Measurements from ENCODE around the gene RAB3C. TPM values are rescaled to one million over a fixed set of nuclear protein-coding genes. Genes with fewer than 3 reads are reported as not detected.
"Not testable (repeated sequence)": the region's sequence is repeated elsewhere in the genome, so short reads cannot be mapped to it uniquely, and the experiment has no call there.

RAB3C gene
- total RNA-seq, 1 experiment from 2014 or later: not detected

- DNase-seq (ENCODE audit: low read depth): not testable (repeated sequence)
Observed at GRCh38 chr5:58602889-58603288, 20.0 kb downstream of the RAB3C start.

GRCh38 chr5:58606064-58606463 is 23.2 kb downstream of the RAB3C start:
- DNase-seq (ENCODE audit: low read depth): no peak

GRCh38 chr5:58615972-58616371 is 33.1 kb downstream of the RAB3C start:
- no peak for DNase-seq (ENCODE audit: low read depth)

- no peak for DNase-seq (ENCODE audit: low read depth)
Observed at GRCh38 chr5:58617241-58617640, 34.4 kb downstream of the RAB3C start.

- DNase-seq (ENCODE audit: low read depth): no peak
Observed at GRCh38 chr5:58620336-58620735, 37.5 kb downstream of the RAB3C start.

- no peak for DNase-seq (ENCODE audit: low read depth)
Observed at GRCh38 chr5:58622936-58623871, 40.3 kb downstream of the RAB3C start.

- no peak for DNase-seq (ENCODE audit: low read depth)
Observed at GRCh38 chr5:58628626-58629025, 45.8 kb downstream of the RAB3C start.

GRCh38 chr5:58629271-58630159 is 46.6 kb downstream of the RAB3C start:
- no peak for DNase-seq (ENCODE audit: low read depth)

GRCh38 chr5:58631895-58632294 is 49.0 kb downstream of the RAB3C start:
- DNase-seq (ENCODE audit: low read depth): no peak

- DNase-seq (ENCODE audit: low read depth): no peak
Observed at GRCh38 chr5:58635416-58635815, 52.5 kb downstream of the RAB3C start.

- DNase-seq (ENCODE audit: low read depth): no peak
Observed at GRCh38 chr5:58640011-58640410, 57.1 kb downstream of the RAB3C start.

GRCh38 chr5:58641533-58641932 is 58.7 kb downstream of the RAB3C start:
- DNase-seq (ENCODE audit: low read depth): no peak

- no peak for DNase-seq (ENCODE audit: low read depth)
Observed at GRCh38 chr5:58648846-58649245, 66.0 kb downstream of the RAB3C start.

GRCh38 chr5:58649716-58650115 is 66.8 kb downstream of the RAB3C start:
- DNase-seq (ENCODE audit: low read depth): no peak

- DNase-seq (ENCODE audit: low read depth): no peak
Observed at GRCh38 chr5:58653521-58653920, 70.6 kb downstream of the RAB3C start.

- DNase-seq (ENCODE audit: low read depth): no peak
Observed at GRCh38 chr5:58666141-58666540, 83.3 kb downstream of the RAB3C start.

- no peak for DNase-seq (ENCODE audit: low read depth)
Observed at GRCh38 chr5:58666598-58667581, 84.0 kb downstream of the RAB3C start.

- DNase-seq (ENCODE audit: low read depth): no peak
Observed at GRCh38 chr5:58670582-58670981, 87.7 kb downstream of the RAB3C start.

GRCh38 chr5:58671155-58671554 is 88.3 kb downstream of the RAB3C start:
- no peak for DNase-seq (ENCODE audit: low read depth)

- no peak for DNase-seq (ENCODE audit: low read depth)
Observed at GRCh38 chr5:58672521-58672920, 89.6 kb downstream of the RAB3C start.

- no peak for DNase-seq (ENCODE audit: low read depth)
Observed at GRCh38 chr5:58674070-58674469, 91.2 kb downstream of the RAB3C start.

Data from M059J (cell line).